Mesothelial cell of epicardium (in vitro differentiated cells): ENCODE results near the gene RAD54L2. TPM values are rescaled to one million over a fixed set of nuclear protein-coding genes. Genes with fewer than 3 reads are reported as not detected.
"Not testable (repeated sequence)": the region's sequence is repeated elsewhere in the genome, so short reads cannot be mapped to it uniquely, and the experiment has no call there.

Experiments used
- DNase-seq, 2 experiments: peaks; one replicate each; pipeline ENCODE4 v3.0.0; 2021; ENCODE audit warnings: low spot score in 2 of 2; ENCODE audit not compliant: unreplicated experiment in 2 of 2
- H3K27ac Mint-ChIP-seq: 2 replicates; pipeline ENCODE4 v1.8.0; 2021; ENCODE audit warnings: mixed read lengths
- H3K27me3 Mint-ChIP-seq: 2 replicates; pipeline ENCODE4 v1.8.0; 2021; ENCODE audit warnings: low read depth, mixed read lengths
- H3K36me3 Mint-ChIP-seq: 2 replicates; pipeline ENCODE4 v1.8.0; 2021; ENCODE audit warnings: mixed read lengths
- H3K4me1 Mint-ChIP-seq: 2 replicates; pipeline ENCODE4 v1.8.0; 2021; ENCODE audit warnings: mixed read lengths
- H3K4me3 Mint-ChIP-seq: 2 replicates; pipeline ENCODE4 v1.8.0; 2021; ENCODE audit warnings: mild to moderate bottlenecking, moderate library complexity, mixed read lengths
- H3K9me3 Mint-ChIP-seq: 2 replicates; pipeline ENCODE4 v1.8.0; 2021; ENCODE audit warnings: mixed read lengths
- total RNA-seq: library from RNA; stranded (reverse); gene quantifications from 3 replicates; pipeline ENCODE4 v1.2.1, GENCODE V29; 2021
- TF ChIP-seq, protein P1 (sequence below): fragments of 200-600 bp; sonication (generic); IDR thresholded peaks from one replicate; pipeline ENCODE4 v1.5.0; 2021; ENCODE audit warnings: antibody characterized with exemption; ENCODE audit not compliant: unreplicated experiment

The RAD54L2 gene
- total RNA-seq, 1 donor from 2014 or later, result 43.8 TPM

DNA sequence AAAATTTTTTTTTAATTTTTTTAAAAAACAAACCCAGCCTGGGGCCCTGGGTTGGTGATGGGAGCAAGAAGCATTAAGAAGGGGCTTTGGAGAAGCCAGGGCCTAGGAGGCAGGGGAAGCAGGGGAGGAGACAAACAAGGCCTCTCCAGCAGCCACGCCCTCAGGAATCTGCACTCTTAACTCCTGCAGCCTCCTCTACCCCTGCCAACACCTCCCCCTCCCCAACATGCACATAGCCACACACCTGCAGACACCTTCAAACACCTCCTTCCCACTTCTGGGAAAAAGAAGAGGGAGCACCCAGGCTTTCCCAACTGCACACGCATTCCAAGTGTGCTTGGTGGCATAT lies 36.0 kb upstream of the RAD54L2 start:
- H3K36me3 Mint-ChIP-seq, result no peaks in the 10 kb centered on the region
- H3K27ac Mint-ChIP-seq, result no peak overlapping the region
- H3K4me1 Mint-ChIP-seq, result peaks cover 9% of the 10 kb centered on the region
- no peaks in the 10 kb centered on the region for H3K27me3 Mint-ChIP-seq
- H3K9me3 Mint-ChIP-seq, result no peaks in the 10 kb centered on the region
- TF ChIP-seq, protein P1, sequence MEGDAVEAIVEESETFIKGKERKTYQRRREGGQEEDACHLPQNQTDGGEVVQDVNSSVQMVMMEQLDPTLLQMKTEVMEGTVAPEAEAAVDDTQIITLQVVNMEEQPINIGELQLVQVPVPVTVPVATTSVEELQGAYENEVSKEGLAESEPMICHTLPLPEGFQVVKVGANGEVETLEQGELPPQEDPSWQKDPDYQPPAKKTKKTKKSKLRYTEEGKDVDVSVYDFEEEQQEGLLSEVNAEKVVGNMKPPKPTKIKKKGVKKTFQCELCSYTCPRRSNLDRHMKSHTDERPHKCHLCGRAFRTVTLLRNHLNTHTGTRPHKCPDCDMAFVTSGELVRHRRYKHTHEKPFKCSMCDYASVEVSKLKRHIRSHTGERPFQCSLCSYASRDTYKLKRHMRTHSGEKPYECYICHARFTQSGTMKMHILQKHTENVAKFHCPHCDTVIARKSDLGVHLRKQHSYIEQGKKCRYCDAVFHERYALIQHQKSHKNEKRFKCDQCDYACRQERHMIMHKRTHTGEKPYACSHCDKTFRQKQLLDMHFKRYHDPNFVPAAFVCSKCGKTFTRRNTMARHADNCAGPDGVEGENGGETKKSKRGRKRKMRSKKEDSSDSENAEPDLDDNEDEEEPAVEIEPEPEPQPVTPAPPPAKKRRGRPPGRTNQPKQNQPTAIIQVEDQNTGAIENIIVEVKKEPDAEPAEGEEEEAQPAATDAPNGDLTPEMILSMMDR, result no peak
- no peak for DNase-seq
- no peak overlapping the region for H3K4me3 Mint-ChIP-seq

DNA sequence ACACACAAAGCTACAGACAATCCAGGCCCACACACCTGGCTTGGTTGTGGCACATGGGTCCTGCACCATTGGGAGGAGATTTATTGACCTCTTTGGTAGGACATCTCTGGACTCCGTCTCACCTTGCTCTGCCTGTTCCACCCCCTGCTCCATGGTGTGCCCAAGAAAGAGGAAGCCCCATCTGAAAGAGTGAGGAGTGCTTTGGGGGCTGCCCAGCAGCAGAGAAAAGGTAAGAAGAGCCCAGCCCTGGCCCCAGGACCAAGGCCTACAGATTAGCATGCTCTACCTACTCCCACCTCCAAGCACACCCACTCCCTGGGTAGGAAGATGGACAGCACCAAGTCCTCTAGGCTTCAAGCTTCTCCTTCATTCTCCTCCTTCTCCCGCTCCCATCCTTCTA lies 35.5 kb upstream of the RAD54L2 start:
- H3K4me1 Mint-ChIP-seq, result peaks cover 9% of the 10 kb centered on the region

DNA sequence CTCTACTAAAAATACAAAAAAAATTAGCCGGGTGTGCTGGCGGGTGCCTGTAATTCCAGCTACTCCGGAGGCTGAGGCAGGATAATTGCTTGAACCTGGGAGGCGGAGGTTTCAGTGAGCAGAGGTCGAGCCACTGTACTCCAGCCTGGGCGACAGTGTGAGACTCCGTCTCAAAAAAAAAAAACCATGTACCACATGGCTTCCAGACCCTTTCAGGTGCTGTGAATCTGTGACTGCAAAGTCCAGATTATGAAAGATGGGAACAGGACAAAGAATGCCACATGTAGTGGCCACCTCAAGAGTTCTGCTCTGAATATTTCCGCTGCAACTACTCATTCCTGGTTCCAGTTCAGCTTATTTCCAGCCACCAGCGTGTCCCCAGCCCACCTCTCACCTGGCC lies 30.3 kb upstream of the RAD54L2 start:
- Mint-ChIP-seq H3K27ac (no peak overlapping the region), H3K9me3 (no peaks in the 10 kb centered on the region), H3K36me3 (no peaks in the 10 kb centered on the region)

More for the DNA sequence above, 35.5 kb upstream of the RAD54L2 start:
- Mint-ChIP-seq H3K27me3 (no peaks in the 10 kb centered on the region), H3K27ac (no peak overlapping the region), H3K4me3 (no peak overlapping the region), H3K9me3 (no peaks in the 10 kb centered on the region), H3K36me3 (no peaks in the 10 kb centered on the region)
- no peak for DNase-seq
- TF ChIP-seq, protein P1, result no peak

DNA sequence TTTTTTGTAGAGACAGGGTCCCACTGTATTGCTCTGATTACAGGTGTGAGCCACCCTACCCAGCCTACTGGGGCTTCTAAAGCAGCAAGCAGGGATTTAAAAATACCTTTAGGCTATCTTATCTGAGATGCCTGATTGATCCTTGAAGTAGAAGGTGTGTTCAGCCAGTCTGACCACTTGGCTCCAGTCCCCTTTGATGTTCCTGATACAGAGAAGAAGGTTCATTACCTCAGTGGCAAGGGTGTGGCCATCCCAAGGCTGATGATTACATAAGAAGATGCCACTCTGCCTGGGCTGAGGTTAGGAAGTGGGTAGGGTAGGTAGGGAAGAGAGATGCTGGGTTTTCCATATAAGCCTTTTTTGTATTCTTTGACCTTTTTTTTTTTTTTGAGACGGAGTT lies 27.5 kb upstream of the RAD54L2 start:
- DNase-seq, result no peak
- no peaks in the 10 kb centered on the region for H3K9me3 Mint-ChIP-seq
- no peaks in the 10 kb centered on the region for H3K27me3 Mint-ChIP-seq
- no peak overlapping the region for H3K27ac Mint-ChIP-seq
- TF ChIP-seq, protein P1, result no peak
- no peaks in the 10 kb centered on the region for H3K4me1 Mint-ChIP-seq
- H3K4me3 Mint-ChIP-seq, result no peak overlapping the region
- no peaks in the 10 kb centered on the region for H3K36me3 Mint-ChIP-seq

More for the DNA sequence above, 30.3 kb upstream of the RAD54L2 start:
- no peaks in the 10 kb centered on the region for H3K4me1 Mint-ChIP-seq
- no peak overlapping the region for H3K4me3 Mint-ChIP-seq
- DNase-seq, result no peak
- TF ChIP-seq, protein P1, result no peak
- H3K27me3 Mint-ChIP-seq, result no peaks in the 10 kb centered on the region

DNA sequence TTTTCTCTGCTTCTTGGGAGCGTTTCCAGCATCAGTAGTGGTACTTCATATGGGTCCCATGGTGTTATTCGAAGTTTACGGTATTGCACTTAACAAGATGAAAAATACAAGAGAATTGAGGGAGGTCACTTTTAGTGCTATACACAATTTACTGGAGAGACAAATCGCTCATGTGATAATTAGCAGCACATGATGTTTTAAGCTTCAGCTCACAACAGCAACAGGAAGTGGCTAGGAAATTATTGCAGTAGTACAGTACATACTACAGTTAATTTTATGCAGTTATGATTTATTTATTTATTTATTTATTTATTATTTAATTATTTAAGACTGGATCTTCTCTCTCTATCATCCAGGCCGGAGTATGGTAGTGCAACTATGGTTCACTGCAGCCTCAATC lies 24.3 kb upstream of the RAD54L2 start:
- no peaks in the 10 kb centered on the region for H3K27me3 Mint-ChIP-seq
- no peaks in the 10 kb centered on the region for H3K36me3 Mint-ChIP-seq
- no peaks in the 10 kb centered on the region for H3K4me1 Mint-ChIP-seq
- H3K27ac Mint-ChIP-seq, result no peak overlapping the region
- no peaks in the 10 kb centered on the region for H3K9me3 Mint-ChIP-seq
- H3K4me3 Mint-ChIP-seq, result no peak overlapping the region
- DNase-seq, result no peak
- TF ChIP-seq, protein P1, result no peak

DNA sequence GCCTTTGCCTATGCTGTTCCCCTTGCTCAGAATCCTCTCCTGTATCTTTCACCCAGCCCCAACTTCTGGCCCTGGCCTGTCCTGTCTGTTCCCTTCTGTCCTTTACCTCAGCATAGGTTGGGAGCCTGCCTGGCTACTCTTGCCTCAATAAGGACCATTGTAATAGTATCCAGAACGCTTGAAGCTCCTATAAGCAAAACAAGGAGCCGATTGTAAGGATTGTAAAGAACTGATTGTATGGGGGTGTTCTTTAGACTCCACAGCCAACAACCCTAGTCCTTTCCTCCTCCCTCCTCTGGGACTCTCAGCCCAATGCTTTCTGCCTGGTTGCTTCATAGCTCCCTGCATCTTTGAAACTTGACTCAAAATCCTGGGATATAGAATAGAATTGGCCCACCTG lies 18.7 kb upstream of the RAD54L2 start:
- no peak overlapping the region for H3K27ac Mint-ChIP-seq
- no peaks in the 10 kb centered on the region for H3K4me1 Mint-ChIP-seq
- no peaks in the 10 kb centered on the region for H3K9me3 Mint-ChIP-seq
- DNase-seq, result no peak
- H3K4me3 Mint-ChIP-seq, result no peak overlapping the region
- H3K36me3 Mint-ChIP-seq, result no peaks in the 10 kb centered on the region
- TF ChIP-seq, protein P1, result no peak
- peaks cover 9% of the 10 kb centered on the region for H3K27me3 Mint-ChIP-seq

DNA sequence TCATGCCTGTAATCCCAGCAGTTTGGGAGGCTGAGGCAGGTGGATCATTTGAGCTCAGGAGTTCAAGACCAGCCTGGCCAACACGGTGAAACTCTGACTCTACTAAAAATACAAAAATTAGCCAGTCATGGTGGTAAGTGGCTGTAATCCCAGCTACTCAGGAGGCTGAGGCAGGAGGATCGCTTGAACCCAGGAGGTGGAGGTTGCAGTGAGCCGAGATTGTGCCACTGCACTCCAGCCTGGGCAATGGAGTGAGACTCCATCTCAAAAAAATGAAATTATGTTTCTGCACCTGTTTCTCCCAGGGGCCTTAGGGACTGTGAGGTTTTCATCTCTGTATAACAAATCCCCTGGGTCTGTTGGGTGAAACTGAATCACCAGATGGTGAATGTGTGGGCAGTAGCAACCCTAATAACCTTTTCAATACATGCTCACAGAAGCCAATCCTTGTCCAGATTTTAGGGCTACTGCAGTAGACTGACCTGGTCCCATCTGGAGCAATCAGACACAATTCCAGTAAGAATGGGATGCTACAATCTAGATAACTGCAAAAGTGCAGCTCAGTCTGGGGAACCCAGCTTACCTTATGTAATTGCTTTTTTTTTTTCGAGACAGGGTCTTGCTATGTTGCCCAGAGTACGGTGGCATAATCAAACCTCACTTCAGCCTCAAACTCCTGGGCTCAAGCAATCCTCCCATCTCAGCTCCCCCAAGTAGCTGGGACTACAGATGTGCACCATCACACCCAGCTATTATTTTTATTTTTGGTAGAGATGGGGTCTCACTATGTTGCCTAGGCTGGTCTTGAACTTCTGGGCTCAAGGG lies 17.4 kb upstream of the RAD54L2 start:
- H3K27me3 Mint-ChIP-seq, H3K36me3 Mint-ChIP-seq, DNase-seq, H3K27ac Mint-ChIP-seq, H3K4me3 Mint-ChIP-seq, H3K9me3 Mint-ChIP-seq, H3K4me1 Mint-ChIP-seq: not testable (repeated sequence)
